ENCODE data around the gene ITIH5.
"Not testable (repeated sequence)": the region's sequence is repeated elsewhere in the genome, so short reads cannot be mapped to it uniquely, and the experiment has no call there.

Gene ITIH5

DNA sequence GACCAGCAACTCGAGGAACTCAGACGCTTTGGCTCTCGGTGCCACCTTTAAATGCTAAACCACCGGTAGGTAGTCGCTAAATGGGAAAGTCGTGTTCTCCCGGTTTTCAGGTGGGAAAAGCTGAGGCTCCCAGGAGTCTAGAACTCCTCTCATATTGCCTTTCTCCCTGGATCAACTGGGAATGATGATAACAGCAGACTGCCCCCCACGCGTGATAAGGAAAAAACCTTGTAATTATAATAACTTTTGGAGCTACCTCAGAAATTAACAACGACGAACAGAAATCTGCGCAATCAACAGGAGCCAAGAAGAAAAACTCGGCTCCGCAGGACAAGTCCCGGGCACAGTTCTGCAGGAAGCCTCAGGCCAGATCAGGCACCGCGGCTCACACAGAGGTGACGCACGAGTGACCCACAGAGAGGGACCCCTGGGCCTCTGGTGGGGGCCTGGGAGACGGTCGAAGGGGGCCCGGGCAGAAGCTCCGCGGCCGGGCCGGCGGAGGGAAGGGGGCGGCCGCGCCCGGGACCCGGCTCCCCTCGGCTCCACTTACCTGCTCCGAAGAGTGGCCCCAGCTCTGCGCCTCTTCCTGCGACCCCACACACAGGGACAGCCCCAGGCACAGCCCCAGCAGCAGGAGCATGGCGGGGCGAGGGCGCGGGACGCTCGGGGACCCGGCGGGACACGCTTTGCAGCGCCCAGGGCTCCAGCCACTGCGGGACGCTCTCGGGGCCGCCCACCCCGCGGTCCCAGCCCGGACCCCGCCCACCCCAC lies at the start of gene ITIH5:
TSS of gene ITIH5 (minus strand) at position 714 of the 771 bp plus-strand sequence. CDS start at position 640, 74 bp downstream.
- DNase-seq (ENCODE audit: low read depth): no peak

- no peak for DNase-seq (ENCODE audit: low read depth)
Measured at GRCh38 chr10:7715515-7715914, 48.7 kb upstream of the ITIH5 start.

- not testable (repeated sequence) for DNase-seq (ENCODE audit: low read depth)
Measured at GRCh38 chr10:7711075-7711474, 44.3 kb upstream of the ITIH5 start.

- DNase-seq (ENCODE audit: low read depth): no peak
Measured at GRCh38 chr10:7710446-7710845, 43.7 kb upstream of the ITIH5 start.

DNA sequence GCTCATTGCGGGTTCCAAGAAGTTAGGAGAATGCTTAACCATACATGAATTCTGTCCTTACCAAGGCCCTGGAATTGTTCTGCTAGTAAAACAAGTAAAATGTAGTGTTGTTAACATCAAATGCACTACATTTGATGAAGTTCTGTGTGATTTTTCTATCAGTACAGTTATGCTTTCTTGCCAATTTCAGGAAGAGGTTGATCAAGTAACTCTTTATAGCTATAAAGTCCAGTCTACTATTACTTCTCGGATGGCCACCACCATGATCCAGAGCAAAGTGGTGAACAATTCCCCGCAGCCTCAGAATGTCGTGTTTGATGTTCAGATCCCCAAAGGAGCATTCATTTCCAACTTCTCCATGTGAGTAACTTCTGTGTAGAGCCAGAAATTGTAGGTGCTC lies 42.1 kb upstream of the ITIH5 start:
- DNase-seq (ENCODE audit: low read depth): no peak

DNA sequence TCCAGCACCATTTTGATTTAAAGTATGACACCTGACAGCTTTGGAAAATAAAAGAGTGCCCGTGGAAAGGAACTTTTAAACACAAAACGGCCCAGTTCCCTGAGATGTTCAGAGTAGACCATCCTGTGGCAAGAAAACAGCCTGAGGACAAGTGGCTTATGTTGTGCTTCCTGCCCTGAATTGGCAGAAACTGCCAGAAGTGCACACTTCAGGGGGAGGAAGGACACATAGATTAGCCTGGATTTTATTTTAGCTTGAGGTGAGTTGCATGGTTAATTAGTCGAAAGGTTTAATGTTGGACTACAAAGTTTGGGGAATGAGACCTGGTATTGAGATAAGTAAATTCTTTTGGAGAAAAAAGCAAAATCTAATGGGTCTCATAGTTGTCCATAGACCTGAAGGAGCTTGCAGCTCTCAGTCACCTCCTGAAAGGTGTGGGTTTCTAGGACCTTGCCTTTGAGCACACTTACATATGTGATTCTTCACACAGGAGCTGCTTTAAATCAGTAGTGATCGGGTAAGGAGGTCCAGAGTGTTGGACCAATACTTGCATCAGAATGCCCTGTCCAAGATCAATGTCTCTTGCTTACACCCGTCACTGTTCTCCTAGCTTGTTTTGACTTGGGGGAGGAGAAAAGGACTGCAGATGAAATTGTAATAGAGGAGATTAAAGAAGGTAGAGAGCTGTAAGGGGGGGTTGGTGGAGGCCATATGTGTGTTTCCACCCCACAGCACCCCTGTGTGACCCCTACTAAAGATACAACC lies 41.3 kb upstream of the ITIH5 start:
- no peak for DNase-seq (ENCODE audit: low read depth)

GRCh38 chr10:7707102-7707501 lies 40.3 kb upstream of the ITIH5 start:
- DNase-seq (ENCODE audit: low read depth): no peak

DNA sequence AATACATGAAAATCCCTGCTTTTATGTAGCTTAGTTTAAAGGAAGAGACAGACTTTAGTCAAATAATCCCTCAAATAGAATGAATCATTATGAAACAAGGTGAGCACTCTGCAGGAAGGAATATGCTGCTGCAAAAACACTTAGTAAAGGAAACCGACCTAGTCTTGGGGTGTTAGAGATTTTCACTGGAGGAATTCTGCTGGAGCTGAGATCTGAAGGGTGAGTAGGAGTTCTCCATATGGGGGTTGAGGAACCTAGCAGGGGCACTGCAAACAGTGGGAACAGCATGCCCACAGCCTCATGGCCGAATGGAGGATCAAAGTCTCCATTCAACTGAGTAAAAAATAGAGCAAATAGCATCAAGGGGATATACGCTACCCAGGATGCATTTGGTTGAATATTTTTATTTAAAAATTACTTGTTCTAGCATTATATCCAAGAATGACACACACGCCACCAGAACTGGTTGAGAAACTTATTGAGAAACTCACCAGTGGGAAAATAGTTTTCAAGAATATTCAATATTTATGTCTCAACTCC lies 39.8 kb upstream of the ITIH5 start:
- DNase-seq (ENCODE audit: low read depth): no peak

DNA sequence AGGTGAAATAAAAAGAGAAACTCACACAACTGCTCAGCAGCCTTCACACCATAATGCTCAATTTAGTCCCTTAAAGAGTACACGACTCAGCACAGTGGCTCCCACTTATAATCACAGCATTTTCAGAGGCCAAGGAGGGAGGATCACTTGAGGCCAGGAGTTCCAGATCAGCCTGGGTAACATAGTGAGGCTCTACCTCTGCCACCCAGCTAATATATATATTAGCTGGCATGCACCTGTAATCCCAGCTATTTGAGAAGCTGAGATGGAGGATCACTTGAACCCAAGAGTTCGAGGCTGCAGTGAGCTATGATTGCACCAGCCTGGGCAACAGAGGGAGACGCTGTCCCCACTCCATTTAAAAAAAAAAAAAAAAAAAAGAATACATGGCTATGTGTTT lies 38.6 kb upstream of the ITIH5 start:
- DNase-seq (ENCODE audit: low read depth): no peak

DNA sequence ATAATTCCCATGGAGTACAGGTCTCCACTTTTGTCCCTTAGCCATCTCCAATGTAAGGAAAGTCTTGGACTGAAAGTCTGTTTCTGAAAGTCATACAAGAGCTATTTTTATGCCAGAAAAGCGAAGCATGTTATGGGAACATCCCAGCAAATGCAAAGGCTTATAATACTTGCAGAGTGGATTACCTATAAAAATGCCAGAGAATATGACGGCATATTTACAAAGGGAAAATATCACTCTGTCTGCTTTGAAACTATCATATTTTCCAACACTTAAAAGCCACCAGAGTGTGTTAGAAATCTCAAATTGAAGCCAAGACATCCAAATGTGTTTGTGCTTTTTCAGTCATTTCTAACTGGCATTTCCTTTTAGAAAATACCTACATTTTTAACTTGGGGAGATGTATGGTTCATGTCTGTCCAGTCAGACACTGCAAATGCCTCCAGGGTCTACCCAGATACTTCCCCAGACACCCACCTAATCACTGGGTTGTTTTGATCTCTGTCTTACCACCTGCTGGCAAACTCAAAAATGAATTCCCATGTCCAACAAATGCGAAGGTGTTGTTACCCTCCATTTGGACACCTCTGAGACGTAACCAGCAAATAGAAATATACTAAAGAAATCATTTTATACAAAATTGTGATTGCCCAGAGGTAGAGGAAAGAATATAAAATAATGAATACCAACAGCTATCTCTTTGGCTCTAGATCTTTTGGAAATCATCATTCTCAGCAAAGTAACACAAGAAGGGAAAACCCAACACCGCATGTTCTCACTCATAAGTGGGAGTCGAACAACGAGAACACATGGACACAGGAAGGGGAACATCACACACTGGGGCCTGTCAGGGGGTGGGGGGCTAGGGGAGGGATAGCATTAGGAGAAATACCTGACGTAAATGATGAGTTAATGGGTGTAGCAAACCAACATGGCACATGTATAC lies 37.6 kb upstream of the ITIH5 start:
- no peak for DNase-seq (ENCODE audit: low read depth)

DNA sequence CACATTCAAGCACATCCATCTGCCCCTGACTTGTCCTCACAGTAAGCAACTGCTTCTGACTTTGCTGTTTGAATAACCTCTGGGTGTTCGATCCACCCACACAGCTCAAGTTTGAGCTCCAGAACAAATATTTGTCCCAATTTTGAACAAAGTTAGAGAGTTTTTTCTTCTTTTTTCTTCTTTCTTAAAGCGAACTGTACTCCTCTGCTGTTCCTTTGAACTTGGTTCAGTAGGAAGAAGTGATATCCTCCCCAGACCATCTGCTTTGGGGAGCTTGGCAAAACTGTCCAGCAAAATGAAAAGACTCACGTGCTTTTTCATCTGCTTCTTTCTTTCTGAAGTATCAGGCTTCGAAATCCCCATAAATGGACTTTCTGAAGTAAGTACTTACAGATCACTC lies 36.4 kb upstream of the ITIH5 start, which contains the start of gene ITIH2:
TSS of gene ITIH2 (plus strand) at position 177 of the 400 bp plus-strand sequence. CDS start at position 296, 119 bp downstream.
- DNase-seq (ENCODE audit: low read depth): no peak

DNA sequence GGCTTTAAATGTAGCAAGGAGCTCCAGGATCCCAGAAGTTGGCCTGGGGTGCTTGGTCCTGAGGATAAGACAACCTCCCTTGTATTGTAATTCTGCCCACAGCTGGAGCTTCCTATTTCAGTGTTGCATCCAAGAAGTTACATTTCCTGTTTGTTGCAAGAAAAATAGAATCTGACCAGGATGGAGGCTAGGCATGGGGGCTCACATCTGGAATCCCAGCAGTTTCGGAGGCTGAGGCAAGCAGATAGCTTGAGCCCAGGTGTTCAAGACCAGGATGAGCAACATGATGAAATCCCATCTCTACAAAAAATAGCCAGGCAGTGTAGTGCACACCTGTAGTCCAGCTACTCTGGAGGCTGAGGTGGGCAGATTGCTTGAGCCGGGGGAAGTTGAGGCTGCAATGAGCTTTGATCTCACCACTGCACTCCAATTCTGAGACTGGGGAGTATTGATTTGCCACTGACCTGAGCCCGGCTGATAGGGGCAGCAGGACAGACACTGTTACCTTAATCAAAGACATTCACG lies 35.6 kb upstream of the ITIH5 start:
- DNase-seq (ENCODE audit: low read depth): no peak

- DNase-seq (ENCODE audit: low read depth): no peak
Measured at GRCh38 chr10:7701158-7701742, 34.5 kb upstream of the ITIH5 start.

DNA sequence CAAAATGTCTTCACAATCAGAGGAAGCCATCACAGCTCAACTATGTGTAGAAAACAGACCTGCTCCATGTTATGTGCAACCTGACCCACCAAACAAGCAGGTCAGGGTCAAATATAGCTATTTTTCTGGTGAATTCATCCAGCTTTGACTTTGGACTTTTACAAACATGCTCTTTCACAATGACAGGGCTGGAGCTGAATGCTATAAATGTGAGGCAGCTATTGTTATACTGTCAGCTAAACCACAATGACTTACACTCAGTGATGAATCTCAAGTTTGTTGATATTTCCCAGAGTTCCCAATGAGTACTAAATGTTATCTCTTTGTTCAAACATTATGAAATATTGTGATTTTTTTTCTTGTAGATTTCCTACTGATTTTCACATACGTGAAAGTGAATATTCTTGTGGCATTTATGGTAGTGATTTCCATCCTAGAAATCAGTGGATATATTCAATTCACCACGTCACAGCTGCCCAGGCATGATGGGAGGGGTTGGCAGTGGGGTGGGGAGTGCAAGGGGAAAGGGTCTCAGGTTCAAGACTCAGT lies 33.9 kb upstream of the ITIH5 start:
- DNase-seq (ENCODE audit: low read depth): no peak

DNA sequence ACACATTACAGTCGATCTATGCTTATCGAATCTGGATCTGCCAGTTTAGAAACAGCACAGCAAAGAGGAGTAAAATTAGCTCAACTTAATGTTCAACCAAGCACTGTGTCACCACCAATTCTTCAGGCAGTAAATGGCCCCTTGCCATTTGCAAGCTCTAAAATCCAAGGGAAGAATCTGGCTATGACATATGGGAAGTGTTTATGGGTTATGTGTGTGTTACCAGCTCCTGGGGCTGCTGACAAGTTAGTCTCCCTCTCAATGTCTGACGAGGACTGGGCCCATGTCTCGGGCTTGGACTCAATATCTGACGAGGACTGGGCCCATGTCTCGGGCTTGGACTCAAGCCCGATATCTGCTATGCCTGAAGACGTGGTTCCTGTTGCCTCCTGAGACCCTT lies 30.7 kb upstream of the ITIH5 start:
- no peak for DNase-seq (ENCODE audit: low read depth)

DNA sequence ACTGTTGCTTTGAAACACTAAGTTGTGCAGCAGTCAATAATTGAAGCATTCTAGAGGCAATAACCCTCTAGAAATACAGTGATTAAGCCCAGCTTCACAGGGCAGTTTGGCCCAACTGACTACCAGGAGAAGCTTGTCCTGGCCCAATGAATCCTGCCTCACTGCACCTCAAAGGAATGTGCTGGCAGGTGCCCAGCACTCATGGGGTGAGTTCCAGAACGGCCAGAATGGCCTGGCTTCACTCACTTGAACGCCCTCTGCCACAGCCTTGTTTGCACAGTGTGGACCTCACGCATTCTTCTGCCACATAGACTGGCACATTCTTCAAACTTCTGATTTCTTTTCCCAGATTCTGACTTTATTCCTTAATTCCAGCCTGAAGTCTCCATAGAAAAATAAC lies 29.8 kb upstream of the ITIH5 start:
- no peak for DNase-seq (ENCODE audit: low read depth)

- DNase-seq (ENCODE audit: low read depth): not testable (repeated sequence)
Measured at GRCh38 chr10:7693194-7693593, 26.4 kb upstream of the ITIH5 start.

DNA sequence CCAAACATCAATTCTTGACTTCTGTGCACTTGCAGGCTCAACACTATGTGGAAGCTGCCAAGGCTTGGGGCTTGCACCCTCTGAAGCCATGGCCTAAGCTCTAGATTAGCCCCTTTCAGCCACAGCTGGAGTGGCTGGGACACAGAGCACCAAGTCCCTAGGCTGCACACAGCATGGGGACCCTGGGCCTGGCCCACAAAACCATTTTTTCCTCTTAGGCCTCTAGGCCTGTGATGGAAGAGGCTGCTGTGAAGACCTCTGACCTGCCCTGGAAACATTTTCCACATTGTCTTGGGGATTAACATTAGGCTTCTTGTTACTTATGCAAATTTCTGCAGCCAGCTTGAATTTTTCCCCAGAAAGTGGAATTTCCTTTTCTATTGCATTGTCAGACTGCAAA lies 25.6 kb upstream of the ITIH5 start:
- not testable (repeated sequence) for DNase-seq (ENCODE audit: low read depth)

GRCh38 chr10:7690885-7691597 lies 24.3 kb upstream of the ITIH5 start:
- not testable (repeated sequence) for DNase-seq (ENCODE audit: low read depth)

DNA sequence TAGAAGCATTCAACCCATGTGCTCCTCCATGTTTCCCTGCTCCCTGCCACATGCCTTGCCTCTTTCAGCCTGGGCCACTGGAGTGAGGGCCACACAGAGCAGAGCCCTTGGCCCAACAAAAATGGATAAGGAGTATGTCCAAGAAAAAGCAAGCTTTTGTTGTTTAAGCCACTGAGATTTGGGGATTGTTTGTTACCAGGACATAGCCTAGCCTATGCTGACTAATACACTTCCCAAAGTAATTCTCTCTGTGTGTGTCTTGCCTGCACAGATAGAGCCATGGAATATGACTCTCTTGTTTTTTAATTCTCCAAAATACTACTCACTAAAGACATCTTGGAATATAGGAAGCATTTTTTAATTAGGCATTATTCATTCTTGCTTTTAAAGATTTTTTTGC lies 22.8 kb upstream of the ITIH5 start:
- DNase-seq (ENCODE audit: low read depth): no peak
